Thyroid gland (tissue), 4 donors: ENCODE results near the gene ABCC1.

Experiments
- CTCF ChIP-seq, 6 experiments: fragments of 200-600 bp in 3 of 6; fragments of 450-650 bp in 3 of 6; sonication (generic) in 3 of 6; IDR thresholded peaks; one replicate each; pipeline ENCODE4 v1.5.1; 2016 to 2019; ENCODE audit warnings: antibody characterized with exemption in 6 of 6, mild to moderate bottlenecking in 2 of 6, inconsistent platforms in 1 of 6, moderate library complexity in 1 of 6
- POLR2A ChIP-seq, 2 donors: fragments of 450-650 bp; IDR thresholded peaks; one replicate each; pipeline ENCODE4 v1.6.1; 2017; ENCODE audit warnings: antibody characterized with exemption in 2 of 2, mild to moderate bottlenecking in 2 of 2, moderate library complexity in 1 of 2

GRCh38 chr16:15975172-15975571, 25.8 kb downstream of the ABCC1 start:
- TF ChIP-seq CTCF (IDR thresholded peaks at IDR 0.05) (no peak), POLR2A (IDR thresholded peaks at IDR 0.05) (no peak)
